Neural progenitor cell (in vitro differentiated cells): ENCODE measurements around the gene RPS6KA2. TPM values are rescaled to one million over a fixed set of nuclear protein-coding genes. Genes with fewer than 3 reads are reported as not detected.

ENCODE experiments used
- DNase-seq: peaks from one replicate; pipeline ENCODE4 v3.0.0-alpha.2; 2016; ENCODE audit warnings: low spot score
- H2AFZ ChIP-seq: fragments of 200-600 bp; sonication (generic); replicated peaks from 2 replicates; pipeline ENCODE4 v1.6.1; 2016; ENCODE audit warnings: antibody characterized with exemption
- H3F3A ChIP-seq: fragments of 200-600 bp; sonication (generic); 2 replicates; pipeline ENCODE4 v1.6.1; 2016; ENCODE audit warnings: antibody characterized with exemption, low read depth
- H3K27ac ChIP-seq: fragments of 200-600 bp; sonication (generic); 2 replicates; pipeline ENCODE4 v1.5.1; 2016; ENCODE audit warnings: mild to moderate bottlenecking
- H3K27me3 ChIP-seq: fragments of 200-600 bp; sonication (generic); 2 replicates; pipeline ENCODE4 v1.6.1; 2016; ENCODE audit warnings: mild to moderate bottlenecking, moderate library complexity
- H3K36me3 ChIP-seq: fragments of 200-600 bp; sonication (generic); 2 replicates; pipeline ENCODE4 v1.5.1; 2016
- H3K4me1 ChIP-seq: fragments of 200-600 bp; sonication (generic); 2 replicates; pipeline ENCODE4 v1.6.1; 2016; ENCODE audit warnings: mixed run types
- H3K4me2 ChIP-seq: fragments of 200-600 bp; sonication (generic); 2 replicates; pipeline ENCODE4 v1.6.1; 2016
- H3K4me3 ChIP-seq: fragments of 200-600 bp; sonication (generic); 2 replicates; pipeline ENCODE4 v1.5.1; 2016
- H3K79me2 ChIP-seq: fragments of 200-600 bp; sonication (generic); 2 replicates; pipeline ENCODE4 v1.6.1; 2016; ENCODE audit warnings: low read depth
- H3K9ac ChIP-seq: fragments of 200-600 bp; sonication (generic); 2 replicates; pipeline ENCODE4 v1.6.1; 2016
- H3K9me3 ChIP-seq: fragments of 200-600 bp; sonication (generic); 2 replicates; pipeline ENCODE4 v1.5.1; 2016; ENCODE audit warnings: low read depth
- H4K20me1 ChIP-seq: fragments of 200-600 bp; sonication (generic); 2 replicates; pipeline ENCODE4 v1.6.1; 2016; ENCODE audit warnings: low read depth
- H3K27ac Mint-ChIP-seq: 3 replicates; pipeline ENCODE4 v1.8.0; 2021; ENCODE audit warnings: mixed read lengths
- H3K27me3 Mint-ChIP-seq: 2 replicates; pipeline ENCODE4 v1.8.0; 2022; ENCODE audit warnings: low read depth, mild to moderate bottlenecking, inconsistent platforms, moderate library complexity, mixed read lengths; ENCODE audit not compliant: insufficient read depth
- H3K36me3 Mint-ChIP-seq: 3 replicates; pipeline ENCODE4 v1.8.0; 2021; ENCODE audit warnings: mixed read lengths
- H3K4me1 Mint-ChIP-seq: 3 replicates; pipeline ENCODE4 v1.8.0; 2021; ENCODE audit warnings: mixed read lengths
- H3K4me3 Mint-ChIP-seq: 3 replicates; pipeline ENCODE4 v1.8.0; 2021; ENCODE audit warnings: mild to moderate bottlenecking, moderate library complexity, mixed read lengths
- H3K9me3 Mint-ChIP-seq: 3 replicates; pipeline ENCODE4 v1.8.0; 2020; ENCODE audit warnings: mixed read lengths
- EZH2 ChIP-seq: fragments of 200-600 bp; sonication (generic); IDR thresholded peaks from 2 replicates; pipeline ENCODE4 v1.6.1; 2017; ENCODE audit warnings: antibody characterized with exemption, mild to moderate bottlenecking, moderate library complexity
- EZH2phosphoT487 ChIP-seq: fragments of 200-600 bp; sonication (generic); IDR thresholded peaks from 2 replicates; pipeline ENCODE4 v1.6.1; 2017; ENCODE audit warnings: antibody characterized with exemption
- total RNA-seq: library from RNA; depleted of rRNA; stranded (reverse); fragments of >200 nt; gene quantifications from 2 replicates; pipeline ENCODE4 v1.2.3, GENCODE V29; 2015; ENCODE audit warnings: low replicate concordance
- TF ChIP-seq, protein P1 (sequence below): fragments of 200-600 bp; sonication (generic); IDR thresholded peaks from 2 replicates; pipeline ENCODE4 v1.5.1; 2017; ENCODE audit warnings: antibody characterized with exemption, mild to moderate bottlenecking

Gene RPS6KA2
- total RNA-seq, 1 donor from 2014 or later: 8.2 TPM

DNA sequence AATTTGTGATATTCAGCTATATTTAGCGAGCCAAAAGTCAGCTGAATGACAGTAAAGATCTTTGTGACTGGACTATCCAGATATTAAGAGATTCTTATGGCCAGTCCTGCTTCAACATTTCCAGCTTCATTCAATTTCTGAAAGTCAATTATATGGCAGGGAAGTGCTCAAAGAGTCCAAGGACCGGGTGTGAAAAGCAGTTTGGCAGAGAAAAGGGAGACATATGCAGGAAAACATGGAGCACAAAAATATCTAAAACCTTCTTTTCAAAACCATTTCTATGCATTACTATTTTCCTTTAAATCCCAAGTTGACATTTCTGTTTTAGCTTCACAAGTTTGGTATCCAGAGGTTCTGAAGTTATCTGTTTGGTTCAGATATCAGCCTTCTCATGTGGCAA lies 249.3 kb downstream of the RPS6KA2 start:
- no peaks in the 10 kb centered on the region for H3K36me3 Mint-ChIP-seq
- Histone ChIP-seq H3K79me2 (no peaks in the 10 kb centered on the region), H3K4me2 (no peak overlapping the region), H3K36me3 (no peaks in the 10 kb centered on the region), H3K9me3 (no peaks in the 10 kb centered on the region), H3K9ac (no peak overlapping the region), H3K4me3 (no peak overlapping the region), H3K27ac (no peak overlapping the region), H3F3A (no peaks in the 10 kb centered on the region), H2AFZ (no peak overlapping the region), H4K20me1 (no peaks in the 10 kb centered on the region), H3K4me1 (no peaks in the 10 kb centered on the region), H3K27me3 (peaks cover 12% of the 10 kb centered on the region)
- peaks cover 5% of the 10 kb centered on the region for H3K4me1 Mint-ChIP-seq
- DNase-seq: no peak
- no peak overlapping the region for H3K4me3 Mint-ChIP-seq
- H3K27me3 Mint-ChIP-seq: peaks cover 2% of the 10 kb centered on the region
- no peak overlapping the region for H3K27ac Mint-ChIP-seq
- H3K9me3 Mint-ChIP-seq: no peaks in the 10 kb centered on the region
- TF ChIP-seq EZH2 (no peak), EZH2phosphoT487 (no peak)
- TF ChIP-seq, protein P1, sequence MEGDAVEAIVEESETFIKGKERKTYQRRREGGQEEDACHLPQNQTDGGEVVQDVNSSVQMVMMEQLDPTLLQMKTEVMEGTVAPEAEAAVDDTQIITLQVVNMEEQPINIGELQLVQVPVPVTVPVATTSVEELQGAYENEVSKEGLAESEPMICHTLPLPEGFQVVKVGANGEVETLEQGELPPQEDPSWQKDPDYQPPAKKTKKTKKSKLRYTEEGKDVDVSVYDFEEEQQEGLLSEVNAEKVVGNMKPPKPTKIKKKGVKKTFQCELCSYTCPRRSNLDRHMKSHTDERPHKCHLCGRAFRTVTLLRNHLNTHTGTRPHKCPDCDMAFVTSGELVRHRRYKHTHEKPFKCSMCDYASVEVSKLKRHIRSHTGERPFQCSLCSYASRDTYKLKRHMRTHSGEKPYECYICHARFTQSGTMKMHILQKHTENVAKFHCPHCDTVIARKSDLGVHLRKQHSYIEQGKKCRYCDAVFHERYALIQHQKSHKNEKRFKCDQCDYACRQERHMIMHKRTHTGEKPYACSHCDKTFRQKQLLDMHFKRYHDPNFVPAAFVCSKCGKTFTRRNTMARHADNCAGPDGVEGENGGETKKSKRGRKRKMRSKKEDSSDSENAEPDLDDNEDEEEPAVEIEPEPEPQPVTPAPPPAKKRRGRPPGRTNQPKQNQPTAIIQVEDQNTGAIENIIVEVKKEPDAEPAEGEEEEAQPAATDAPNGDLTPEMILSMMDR: no peak

DNA sequence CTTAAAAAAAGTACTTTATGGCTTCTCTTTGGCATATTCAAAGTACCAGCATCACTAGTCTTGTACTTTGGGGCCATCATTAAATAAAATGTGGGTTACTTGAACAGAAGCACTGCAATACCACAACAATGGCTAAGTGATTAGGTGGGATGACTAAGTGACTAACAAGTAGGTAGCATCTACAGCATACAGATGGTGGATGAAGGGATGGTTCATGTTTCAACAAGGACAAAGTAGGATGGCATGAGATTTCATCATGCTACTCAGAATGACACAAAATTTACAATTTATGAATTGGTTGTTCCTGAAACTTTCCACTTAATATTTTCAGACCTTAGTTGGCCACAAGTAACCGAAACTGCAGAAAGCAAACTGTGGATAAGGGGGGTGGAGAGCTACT lies 252.0 kb downstream of the RPS6KA2 start:
- Mint-ChIP-seq H3K4me3 (no peak overlapping the region), H3K27ac (no peak overlapping the region)

DNA sequence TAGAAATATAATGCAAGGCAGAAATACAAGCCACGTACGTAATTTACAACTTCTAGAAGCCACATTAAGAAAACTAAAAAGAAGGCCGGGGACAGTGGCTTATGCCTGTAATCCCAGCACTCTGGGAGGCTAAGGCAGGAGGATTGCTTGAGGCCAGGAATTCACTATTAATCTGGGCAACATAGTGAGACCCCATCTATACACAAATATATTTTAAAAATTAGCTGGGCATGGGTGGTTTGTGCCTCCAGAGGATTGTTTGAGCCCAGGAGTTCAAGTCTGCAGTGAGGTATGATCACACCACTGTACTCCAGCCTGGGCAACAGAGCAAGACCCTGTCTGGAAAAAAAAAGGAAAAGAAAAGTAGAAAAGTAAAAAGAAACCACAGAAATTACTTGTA lies 256.6 kb downstream of the RPS6KA2 start:
- Mint-ChIP-seq H3K4me1 (peaks cover 13% of the 10 kb centered on the region), H3K27ac (no peak overlapping the region), H3K9me3 (no peaks in the 10 kb centered on the region), H3K36me3 (peaks cover 3% of the 10 kb centered on the region), H3K27me3 (peaks cover 2% of the 10 kb centered on the region), H3K4me3 (no peak overlapping the region)
- Histone ChIP-seq H3K4me1 (peaks cover 9% of the 10 kb centered on the region), H3K4me3 (no peak overlapping the region), H3F3A (no peaks in the 10 kb centered on the region), H3K79me2 (no peaks in the 10 kb centered on the region), H3K36me3 (no peaks in the 10 kb centered on the region), H3K9ac (no peak overlapping the region), H4K20me1 (no peaks in the 10 kb centered on the region), H3K27me3 (no peaks in the 10 kb centered on the region), H2AFZ (no peak overlapping the region), H3K9me3 (no peaks in the 10 kb centered on the region), H3K27ac (no peak overlapping the region), H3K4me2 (no peak overlapping the region)
- DNase-seq: no peak
- no peak for TF ChIP-seq EZH2phosphoT487
- TF ChIP-seq EZH2: no peak
- TF ChIP-seq, protein P1: no peak

More for the DNA sequence above, 252.0 kb downstream of the RPS6KA2 start:
- no peak overlapping the region for H3K9ac ChIP-seq
- H3K4me2 ChIP-seq: no peak overlapping the region
- no peaks in the 10 kb centered on the region for H3K36me3 ChIP-seq
- H4K20me1 ChIP-seq: no peaks in the 10 kb centered on the region
- no peaks in the 10 kb centered on the region for H3K27me3 Mint-ChIP-seq
- H3K27ac ChIP-seq: no peak overlapping the region
- no peak overlapping the region for H3K4me3 ChIP-seq
- H3K9me3 Mint-ChIP-seq: no peaks in the 10 kb centered on the region
- no peaks in the 10 kb centered on the region for H3K9me3 ChIP-seq
- H3F3A ChIP-seq: no peaks in the 10 kb centered on the region
- no peak overlapping the region for H2AFZ ChIP-seq
- no peaks in the 10 kb centered on the region for H3K4me1 ChIP-seq
- no peaks in the 10 kb centered on the region for H3K36me3 Mint-ChIP-seq
- no peaks in the 10 kb centered on the region for H3K27me3 ChIP-seq
- H3K4me1 Mint-ChIP-seq: peaks cover under 1% of the 10 kb centered on the region
- H3K79me2 ChIP-seq: no peaks in the 10 kb centered on the region
- TF ChIP-seq, protein P1: no peak
- TF ChIP-seq EZH2phosphoT487: no peak
- TF ChIP-seq EZH2: no peak
- no peak for DNase-seq
